H9 (cell line): ENCODE results near the gene SLC16A7. TPM values are rescaled to one million over a fixed set of nuclear protein-coding genes. Genes with fewer than 3 reads are reported as not detected.

Experiments
- DNase-seq: peaks from one replicate; pipeline ENCODE4 v3.0.0-alpha.2; 2017
- H2AFZ ChIP-seq: one replicate; pipeline ENCODE4 v1.6.1; 2013; ENCODE audit warnings: mild to moderate bottlenecking, low read length, control low read depth, moderate library complexity
- H2AK5ac ChIP-seq: 2 replicates; pipeline ENCODE4 v1.6.1; 2013; ENCODE audit warnings: low read length, control low read depth, mixed read lengths; ENCODE audit not compliant: insufficient read length
- H2BK120ac ChIP-seq: one replicate; pipeline ENCODE4 v1.6.1; 2013; ENCODE audit warnings: low read depth, mild to moderate bottlenecking, low read length, control low read depth, inconsistent platforms; ENCODE audit not compliant: poor library complexity, severe bottlenecking
- H2BK12ac ChIP-seq: 2 replicates; pipeline ENCODE4 v1.6.1; 2013; ENCODE audit warnings: low read length, control low read depth, mixed read lengths, low read depth; ENCODE audit not compliant: insufficient read length
- H2BK15ac ChIP-seq: 2 replicates; pipeline ENCODE4 v1.6.1; 2013; ENCODE audit warnings: low read depth, low read length, control low read depth
- H2BK20ac ChIP-seq: one replicate; pipeline ENCODE4 v1.6.1; 2013; ENCODE audit warnings: low read depth, mild to moderate bottlenecking, low read length, control low read depth, inconsistent platforms; ENCODE audit not compliant: poor library complexity, severe bottlenecking
- H2BK5ac ChIP-seq: 2 replicates; pipeline ENCODE4 v1.6.1; 2013; ENCODE audit warnings: low read length, control low read depth, mixed read lengths; ENCODE audit not compliant: insufficient read length
- H3K14ac ChIP-seq: 2 replicates; pipeline ENCODE4 v1.6.1; 2013; ENCODE audit warnings: low read length, control low read depth; ENCODE audit not compliant: insufficient read depth
- H3K18ac ChIP-seq: 2 replicates; pipeline ENCODE4 v1.6.1; 2013; ENCODE audit warnings: low read depth, mild to moderate bottlenecking, mixed read lengths, low read length, control low read depth; ENCODE audit not compliant: insufficient read length
- H3K23ac ChIP-seq: 2 replicates; pipeline ENCODE4 v1.6.1; 2013; ENCODE audit warnings: low read length, control low read depth, mixed read lengths, low read depth; ENCODE audit not compliant: insufficient read length
- H3K23me2 ChIP-seq: 2 replicates; pipeline ENCODE4 v1.6.1; 2013; ENCODE audit warnings: low read depth, mild to moderate bottlenecking, mixed read lengths, low read length, control low read depth; ENCODE audit not compliant: insufficient read length, poor library complexity, severe bottlenecking
- H3K27ac ChIP-seq: 2 replicates; pipeline ENCODE4 v1.5.1; 2013; ENCODE audit warnings: low read length, control low read depth, mixed read lengths, low read depth; ENCODE audit not compliant: insufficient read length
- H3K27me3 ChIP-seq: 2 replicates; pipeline ENCODE4 v1.6.1; 2013; ENCODE audit warnings: low read length, control low read depth, inconsistent platforms; ENCODE audit not compliant: insufficient read depth
- H3K4ac ChIP-seq: 2 replicates; pipeline ENCODE4 v1.6.1; 2013; ENCODE audit warnings: low read depth, mild to moderate bottlenecking, control low read depth, inconsistent platforms, low read length, moderate library complexity
- H3K4me1 ChIP-seq: 2 replicates; pipeline ENCODE4 v1.6.1; 2013; ENCODE audit warnings: low read length, control low read depth, inconsistent platforms; ENCODE audit not compliant: insufficient read depth
- H3K4me2 ChIP-seq: 2 replicates; pipeline ENCODE4 v1.6.1; 2013; ENCODE audit warnings: low read length, control low read depth, mixed read lengths; ENCODE audit not compliant: insufficient read length, insufficient read depth
- H3K56ac ChIP-seq: 2 replicates; pipeline ENCODE4 v1.6.1; 2013; ENCODE audit warnings: low read depth, mild to moderate bottlenecking, mixed read lengths, low read length, control low read depth; ENCODE audit not compliant: insufficient read length
- H3K79me1 ChIP-seq: 2 replicates; pipeline ENCODE4 v1.6.1; 2013; ENCODE audit warnings: low read depth, mild to moderate bottlenecking, moderate library complexity, low read length, control low read depth, inconsistent platforms; ENCODE audit not compliant: insufficient read depth, poor library complexity, severe bottlenecking
- H3K79me2 ChIP-seq: 2 replicates; pipeline ENCODE4 v1.6.1; 2013; ENCODE audit warnings: low read length, control low read depth, inconsistent platforms; ENCODE audit not compliant: insufficient read depth
- H3K9ac ChIP-seq: 2 replicates; pipeline ENCODE4 v1.6.1; 2013; ENCODE audit warnings: low read length, control low read depth, mixed read lengths; ENCODE audit not compliant: insufficient read length; ENCODE audit errors: extremely low read depth
- H3K9me3 ChIP-seq: one replicate; pipeline ENCODE4 v1.6.1; 2013; ENCODE audit warnings: low read depth, low read length, inconsistent platforms; ENCODE audit not compliant: control insufficient read depth
- H3T11ph ChIP-seq: one replicate; pipeline ENCODE4 v1.6.1; 2013; ENCODE audit warnings: mild to moderate bottlenecking, low read length, control low read depth, inconsistent platforms
- H4K20me1 ChIP-seq: one replicate; pipeline ENCODE4 v1.6.1; 2013; ENCODE audit not compliant: control insufficient read depth, insufficient read length, insufficient read depth
- H4K5ac ChIP-seq: 2 replicates; pipeline ENCODE4 v1.6.1; 2013; ENCODE audit warnings: low read depth, mild to moderate bottlenecking, mixed read lengths, low read length, control low read depth; ENCODE audit not compliant: insufficient read length
- H4K8ac ChIP-seq: replicated peaks from 2 replicates; pipeline ENCODE4 v1.6.1; 2013; ENCODE audit warnings: low read length, control low read depth, mixed read lengths, low read depth; ENCODE audit not compliant: insufficient read length
- H4K91ac ChIP-seq: 2 replicates; pipeline ENCODE4 v1.6.1; 2013; ENCODE audit warnings: low read depth, mild to moderate bottlenecking, moderate library complexity, mixed read lengths, low read length, control low read depth; ENCODE audit not compliant: insufficient read length
- H3K27ac Mint-ChIP-seq, 3 experiments: 2 replicates in 2 of 3; 3 replicates in 1 of 3; pipeline ENCODE4 v1.8.0; 2020 to 2021; ENCODE audit warnings: mixed read lengths in 3 of 3, mild to moderate bottlenecking in 1 of 3, moderate library complexity in 1 of 3
- H3K27me3 Mint-ChIP-seq: 2 replicates; pipeline ENCODE4 v1.8.0; 2021; ENCODE audit warnings: low read depth, mild to moderate bottlenecking, moderate library complexity, mixed read lengths
- H3K36me3 Mint-ChIP-seq, 3 experiments: 2 replicates in 2 of 3; 3 replicates in 1 of 3; pipeline ENCODE4 v1.8.0; 2020 to 2021; ENCODE audit warnings: low read depth in 3 of 3, mixed read lengths in 3 of 3; ENCODE audit not compliant: insufficient read depth in 1 of 3
- H3K4me1 Mint-ChIP-seq, 2 experiments: 2 replicates each; pipeline ENCODE4 v1.8.0; 2020; ENCODE audit warnings: mixed read lengths in 2 of 2
- H3K4me3 Mint-ChIP-seq, 2 experiments: 2 replicates in 1 of 2; 3 replicates in 1 of 2; pipeline ENCODE4 v1.8.0; 2020 to 2021; ENCODE audit warnings: mild to moderate bottlenecking in 2 of 2, mixed read lengths in 2 of 2, moderate library complexity in 1 of 2
- H3K9me3 Mint-ChIP-seq, 2 experiments: 2 replicates in 1 of 2; 3 replicates in 1 of 2; pipeline ENCODE4 v1.8.0; 2020; ENCODE audit warnings: mild to moderate bottlenecking in 2 of 2, mixed read lengths in 2 of 2, moderate library complexity in 1 of 2
- WGBS: extraction: QIAGEN DNeasy Blood & Tissue Kit; methylation state at CpG from one replicate; pipeline ENCODE4 v1.1.7; 2013; ENCODE audit warnings: missing lambda C conversion rate, low lambda C conversion rate, mixed read lengths; ENCODE audit not compliant: insufficient read length; ENCODE audit errors: extremely low coverage; 5-methylcytosine and 5-hydroxymethylcytosine counted together
- total RNA-seq: library from RNA; stranded (reverse); gene quantifications from 2 replicates; pipeline ENCODE4 v1.2.1, GENCODE V29; 2021
- TF ChIP-seq, protein P1 (sequence below): fragments of 200-600 bp; sonication (generic); conservative IDR thresholded peaks from 3 replicates; pipeline ENCODE4 v1.8.0; 2021; ENCODE audit warnings: antibody characterized with exemption, mild to moderate bottlenecking

Gene SLC16A7
- total RNA-seq, 1 experiment from 2014 or later: 2.2 TPM

DNA sequence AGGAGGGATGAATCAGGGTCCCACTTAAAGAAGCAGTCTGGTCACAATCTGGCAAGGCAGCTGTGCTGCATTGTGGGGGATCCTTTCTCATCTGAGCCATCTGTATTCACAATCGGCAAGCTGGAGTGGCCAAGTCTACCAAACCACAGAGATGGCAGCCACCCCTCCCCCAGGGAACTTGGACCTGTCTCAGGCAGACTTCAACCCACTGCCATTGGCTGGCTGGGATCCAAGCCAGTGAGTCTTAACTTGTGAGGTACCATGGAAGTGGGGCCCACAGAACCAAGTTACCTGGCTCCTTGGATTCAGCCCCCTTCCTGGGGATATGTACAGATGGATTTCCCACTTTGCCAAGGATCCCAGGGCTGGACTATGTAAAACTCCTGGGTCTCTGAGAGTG lies 196.8 kb downstream of the SLC16A7 start:
- Histone ChIP-seq H2BK12ac (no peak overlapping the region), H3K9me3 (no peaks in the 10 kb centered on the region), H3K79me1 (no peaks in the 10 kb centered on the region), H4K5ac (no peak overlapping the region), H4K91ac (no peak overlapping the region), H2AFZ (no peak overlapping the region), H4K20me1 (no peaks in the 10 kb centered on the region), H4K8ac (no peak overlapping the region), H3K18ac (no peak overlapping the region), H2BK120ac (no peak overlapping the region), H2BK15ac (no peak overlapping the region), H3K4me2 (no peak overlapping the region), H3K14ac (no peak overlapping the region), H3K9ac (no peak overlapping the region), H3T11ph (no peak overlapping the region), H3K56ac (no peak overlapping the region), H2BK5ac (no peak overlapping the region), H2AK5ac (no peak overlapping the region), H3K23ac (no peak overlapping the region), H3K27ac (no peak overlapping the region), H3K4ac (no peak overlapping the region), H3K79me2 (no peaks in the 10 kb centered on the region), H3K23me2 (no peaks in the 10 kb centered on the region), H3K27me3 (no peaks in the 10 kb centered on the region), H2BK20ac (no peak overlapping the region), H3K4me1 (no peaks in the 10 kb centered on the region)
- H3K27ac Mint-ChIP-seq: no peak overlapping the region
- no peak overlapping the region for H3K4me3 Mint-ChIP-seq
- DNase-seq: no peak
- peaks cover 7% of the 10 kb centered on the region in 2 experiments for H3K4me1 Mint-ChIP-seq
- no peaks in the 10 kb centered on the region for H3K27me3 Mint-ChIP-seq
- no CpG with 5 or more reads among the region's 1 CpG for WGBS
- TF ChIP-seq, protein P1, sequence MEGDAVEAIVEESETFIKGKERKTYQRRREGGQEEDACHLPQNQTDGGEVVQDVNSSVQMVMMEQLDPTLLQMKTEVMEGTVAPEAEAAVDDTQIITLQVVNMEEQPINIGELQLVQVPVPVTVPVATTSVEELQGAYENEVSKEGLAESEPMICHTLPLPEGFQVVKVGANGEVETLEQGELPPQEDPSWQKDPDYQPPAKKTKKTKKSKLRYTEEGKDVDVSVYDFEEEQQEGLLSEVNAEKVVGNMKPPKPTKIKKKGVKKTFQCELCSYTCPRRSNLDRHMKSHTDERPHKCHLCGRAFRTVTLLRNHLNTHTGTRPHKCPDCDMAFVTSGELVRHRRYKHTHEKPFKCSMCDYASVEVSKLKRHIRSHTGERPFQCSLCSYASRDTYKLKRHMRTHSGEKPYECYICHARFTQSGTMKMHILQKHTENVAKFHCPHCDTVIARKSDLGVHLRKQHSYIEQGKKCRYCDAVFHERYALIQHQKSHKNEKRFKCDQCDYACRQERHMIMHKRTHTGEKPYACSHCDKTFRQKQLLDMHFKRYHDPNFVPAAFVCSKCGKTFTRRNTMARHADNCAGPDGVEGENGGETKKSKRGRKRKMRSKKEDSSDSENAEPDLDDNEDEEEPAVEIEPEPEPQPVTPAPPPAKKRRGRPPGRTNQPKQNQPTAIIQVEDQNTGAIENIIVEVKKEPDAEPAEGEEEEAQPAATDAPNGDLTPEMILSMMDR: no peak
- H3K36me3 Mint-ChIP-seq: no peaks in the 10 kb centered on the region
- no peaks in the 10 kb centered on the region; a peak in 1 of 5 replicates for H3K9me3 Mint-ChIP-seq
